Osteoblast (primary cell): ENCODE data around the gene SNTG2. TPM values are rescaled to one million over a fixed set of nuclear protein-coding genes. Genes with fewer than 3 reads are reported as not detected.

Experiments used
- DNase-seq: peaks from one replicate; pipeline ENCODE4 v3.0.0; 2011; ENCODE audit warnings: low spot score, mixed read lengths; ENCODE audit not compliant: insufficient read length; ENCODE audit errors: missing footprints
- H2AFZ ChIP-seq: 2 replicates; pipeline ENCODE4 v1.6.0; 2011; ENCODE audit warnings: mild to moderate bottlenecking, low read length
- H3K27ac ChIP-seq: 2 replicates; pipeline ENCODE4 v1.5.1; 2011; ENCODE audit warnings: mild to moderate bottlenecking, low read depth, low read length, moderate library complexity
- H3K27me3 ChIP-seq: 2 replicates; pipeline ENCODE4 v1.6.0; 2012; ENCODE audit warnings: mild to moderate bottlenecking, control low read depth, inconsistent platforms, low read length, moderate library complexity; ENCODE audit not compliant: insufficient read depth
- H3K36me3 ChIP-seq: 2 replicates; pipeline ENCODE4 v1.5.1; 2011; ENCODE audit warnings: mild to moderate bottlenecking, low read length, control low read depth, moderate library complexity; ENCODE audit not compliant: insufficient read depth
- H3K4me1 ChIP-seq: 2 replicates; pipeline ENCODE4 v1.5.1; 2011; ENCODE audit warnings: mild to moderate bottlenecking, low read length, control low read depth, moderate library complexity; ENCODE audit not compliant: insufficient read depth
- H3K4me2 ChIP-seq: 2 replicates; pipeline ENCODE4 v1.6.0; 2011; ENCODE audit warnings: mild to moderate bottlenecking, low read length; ENCODE audit not compliant: insufficient read depth
- H3K4me3 ChIP-seq: fragments of 200-600 bp; sonication (generic); 3 replicates; pipeline ENCODE4 v1.5.1; 2012; ENCODE audit warnings: mild to moderate bottlenecking, low read length, inconsistent platforms; ENCODE audit not compliant: insufficient read depth
- H3K79me2 ChIP-seq: 2 replicates; pipeline ENCODE4 v1.6.0; 2012; ENCODE audit warnings: mild to moderate bottlenecking, low read length, control low read depth, inconsistent platforms; ENCODE audit not compliant: insufficient read depth
- H3K9me3 ChIP-seq: 2 replicates; pipeline ENCODE4 v1.5.1; 2011; ENCODE audit warnings: low read depth, low read length, control low read depth
- H4K20me1 ChIP-seq: 2 replicates; pipeline ENCODE4 v1.6.0; 2012; ENCODE audit warnings: mild to moderate bottlenecking, low read length, control low read depth; ENCODE audit not compliant: insufficient read depth
- CTCF ChIP-seq: IDR thresholded peaks from 2 replicates; pipeline ENCODE4 v1.5.1; 2011; ENCODE audit warnings: mild to moderate bottlenecking, low read depth, low read length, moderate library complexity; ENCODE audit errors: extremely low read depth
- total RNA-seq: library from RNA; depleted of rRNA; stranded (reverse); fragments of >200 nt; gene quantifications from 2 replicates; pipeline ENCODE4 v1.2.3, GENCODE V29; 2012

The SNTG2 gene
- total RNA-seq, 1 donor, result 1.4 TPM

GRCh38 chr2:1170241-1170640 lies 219.6 kb downstream of the SNTG2 start:
- no peak for TF ChIP-seq CTCF
- Histone ChIP-seq H3K36me3 (no peaks in the 10 kb centered on the region), H3K27ac (no peak overlapping the region), H3K4me3 (no peak overlapping the region), H3K79me2 (no peaks in the 10 kb centered on the region), H2AFZ (peak overlapping the region; percentile 41), H3K27me3 (no peaks in the 10 kb centered on the region), H3K4me2 (no peak overlapping the region), H3K9me3 (no peaks in the 10 kb centered on the region), H3K4me1 (no peaks in the 10 kb centered on the region), H4K20me1 (no peaks in the 10 kb centered on the region)
- DNase-seq, result peak; percentile 87

GRCh38 chr2:1170711-1171110 lies 220.1 kb downstream of the SNTG2 start:
- Histone ChIP-seq H4K20me1 (no peaks in the 10 kb centered on the region), H3K36me3 (no peaks in the 10 kb centered on the region), H2AFZ (peak overlapping the region; percentile 41), H3K4me3 (no peak overlapping the region), H3K79me2 (no peaks in the 10 kb centered on the region), H3K4me1 (no peaks in the 10 kb centered on the region), H3K4me2 (no peak overlapping the region), H3K27ac (no peak overlapping the region), H3K27me3 (no peaks in the 10 kb centered on the region), H3K9me3 (no peaks in the 10 kb centered on the region)
- DNase-seq, result no peak
- TF ChIP-seq CTCF, result no peak

GRCh38 chr2:1173528-1173927 lies 222.9 kb downstream of the SNTG2 start:
- no peak overlapping the region for H2AFZ ChIP-seq
- H3K4me1 ChIP-seq, result no peaks in the 10 kb centered on the region
- no peak overlapping the region for H3K27ac ChIP-seq
- no peak for TF ChIP-seq CTCF
- H3K9me3 ChIP-seq, result no peaks in the 10 kb centered on the region
- no peaks in the 10 kb centered on the region for H4K20me1 ChIP-seq
- no peaks in the 10 kb centered on the region for H3K79me2 ChIP-seq
- H3K4me2 ChIP-seq, result no peak overlapping the region
- no peaks in the 10 kb centered on the region for H3K36me3 ChIP-seq
- no peak overlapping the region for H3K4me3 ChIP-seq
- DNase-seq, result peak; percentile 52
- H3K27me3 ChIP-seq, result no peaks in the 10 kb centered on the region

- Histone ChIP-seq H2AFZ (no peak overlapping the region), H3K27ac (no peak overlapping the region), H3K4me1 (no peaks in the 10 kb centered on the region), H3K36me3 (no peaks in the 10 kb centered on the region), H3K4me2 (no peak overlapping the region), H3K27me3 (no peaks in the 10 kb centered on the region), H3K4me3 (no peak overlapping the region), H4K20me1 (no peaks in the 10 kb centered on the region), H3K79me2 (no peaks in the 10 kb centered on the region), H3K9me3 (no peaks in the 10 kb centered on the region)
- no peak for DNase-seq
- TF ChIP-seq CTCF, result no peak
Measured at GRCh38 chr2:1181893-1182292, 231.2 kb downstream of the SNTG2 start.
